Pancreas (tissue), 10 donors: ENCODE results near the gene PARVG. TPM values are rescaled to one million over a fixed set of nuclear protein-coding genes. Genes with fewer than 3 reads are reported as not detected.
A peak's percentile ranks its signal among the peaks of the same experiment; 100 is the strongest.

Experiments
- ATAC-seq, 4 donors: fragments of 200-7000 bp; cut with Tn5 transposase; one replicate each; pipeline versions ENCODE4 v1.8.0 to v1.9.1; 2020; ENCODE audit warnings: mild to moderate bottlenecking in 4 of 4, moderate library complexity in 4 of 4
- DNase-seq, 6 donors: peaks; one replicate each; pipeline ENCODE4 v3.0.0-alpha.2; 2020
- FAIRE-seq: peaks from 2 replicates; lab custom pipeline; 2012; peaks lifted over from hg19 to GRCh38; lab: Jason Lieb, UNC
- H3K27ac ChIP-seq, 4 donors: fragments of 200-600 bp; sonication (generic); 1 replicate in 3 of 4; 2 replicates in 1 of 4; pipeline versions ENCODE4 v1.5.0 to v1.8.0; 2020
- H3K27me3 ChIP-seq, 4 donors: fragments of 200-600 bp; one replicate each; pipeline ENCODE4 v1.8.0; 2021
- H3K36me3 ChIP-seq, 3 donors: fragments of 200-600 bp; sonication (generic) in 1 of 3; one replicate each; pipeline versions ENCODE4 v1.5.0 to v1.8.0; 2020 to 2021
- H3K4me1 ChIP-seq, 3 donors: fragments of 200-600 bp; one replicate each; pipeline ENCODE4 v1.8.0; 2021
- H3K4me3 ChIP-seq, 4 donors: fragments of 200-600 bp; sonication (generic) in 2 of 4; one replicate each; pipeline versions ENCODE4 v1.5.0 to v1.8.0; 2020 to 2021
- H3K9me3 ChIP-seq, 4 donors: fragments of 200-600 bp; one replicate each; pipeline ENCODE4 v1.8.0; 2021
- WGBS, 2 donors: extraction: QIAGEN DNeasy Blood & Tissue Kit; methylation state at CpG; one replicate each; pipeline ENCODE4 v1.1.7; 2013; 5-methylcytosine and 5-hydroxymethylcytosine counted together
- intact Hi-C, 3 donors: fragments of 100-400 bp; cut with DNase I; formaldehyde crosslinking; loops; one replicate each; pipeline versions ENCODE4 v1.11.1 to v1.14.2; 2022
- polyA plus RNA-seq, 2 donors: library from polyadenylated mRNA; stranded (reverse); fragments of 200-250 nt; gene quantifications; one replicate each; pipeline ENCODE4 v1.2.3, GENCODE V29; 2013
- total RNA-seq, 6 donors: library from RNA; stranded (reverse); fragmentation: NEBNext Ultra II Directional in 4 of 6; extraction: Animal tissue kit (Norgen Biotek cat#: 25700) in 4 of 6; gene quantifications; one replicate each; pipeline versions ENCODE4 v1.2.1 to v1.2.4, GENCODE V29; 2021 to 2023
- TF ChIP-seq, protein P1 (sequence below), 4 donors: fragments of 200-600 bp; sonication (generic) in 3 of 4; IDR thresholded peaks; one replicate each; pipeline versions ENCODE4 v1.5.0 to v1.8.0; 2021; ENCODE audit warnings: antibody characterized with exemption in 4 of 4
- donor health status: healthy with polysubstance abuse.
- donor health status: DM: no; HTN: no; CAD: no; lungs with moderate emphysema.
- donor health status: DM: no; HTN: no; CAD: no.
- donor health status: control.
- donor health status: control.
- donor health status: Bipolar disorder and iron deficiency.
- donor health status: DM: yes; HTN: yes; CAD: no.
- donor health status: DM: no; HTN: no; CAD: no.
- donor health status: DM: no; HTN: no; CAD: no.
- donor health status: DM: yes; HTN: yes; CAD: no.

Gene PARVG
- total and polyA plus RNA-seq, 8 donors, result 1.1 to 17.0 (median 3.2) TPM

DNA sequence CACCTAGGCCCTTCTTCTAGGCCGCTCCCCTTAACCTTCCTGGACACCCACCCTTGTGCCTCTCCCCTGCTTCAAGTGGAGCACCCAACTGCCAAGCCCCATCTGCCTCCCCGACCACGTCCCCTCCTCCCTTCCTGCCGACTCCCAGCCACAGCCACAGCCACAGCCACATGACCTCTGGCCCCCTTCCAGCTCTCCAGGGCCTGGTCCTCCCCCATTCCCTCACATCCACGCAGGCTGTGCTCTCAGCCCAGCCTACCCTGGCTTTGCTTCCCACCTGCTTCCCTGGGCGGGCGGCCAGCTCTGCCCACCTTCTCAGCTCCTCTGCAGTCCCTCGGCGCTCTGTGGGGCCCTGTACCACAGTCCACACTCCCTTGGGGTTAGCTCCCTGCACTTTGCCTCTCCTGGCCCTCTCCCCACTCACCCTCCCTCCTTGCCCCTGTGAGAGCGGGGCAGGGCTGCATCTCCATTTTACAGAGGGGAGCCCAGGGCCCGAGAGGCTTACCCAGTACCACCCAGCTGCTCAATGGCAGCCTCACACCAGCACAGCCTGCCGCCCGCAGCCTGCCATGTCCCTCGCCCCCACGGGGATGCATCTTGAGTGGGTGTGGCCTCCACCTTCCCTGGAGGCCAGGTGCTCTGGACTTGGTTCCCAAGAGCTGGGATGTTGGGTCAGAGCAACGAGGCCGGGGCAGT is 20.3 kb downstream of the PARVG start:
- H3K27ac ChIP-seq, result no peak overlapping the region
- no peak for ATAC-seq
- no peaks in the 10 kb centered on the region for H3K27me3 ChIP-seq
- intact Hi-C loops, result no loop called here
- WGBS, 2 donors, result 68 to 80% methylated on average over 17 of the region's 17 CpGs
- H3K36me3 ChIP-seq, result no peaks in the 10 kb centered on the region
- H3K9me3 ChIP-seq, result no peaks in the 10 kb centered on the region
- no peak for FAIRE-seq
- TF ChIP-seq, protein P1, sequence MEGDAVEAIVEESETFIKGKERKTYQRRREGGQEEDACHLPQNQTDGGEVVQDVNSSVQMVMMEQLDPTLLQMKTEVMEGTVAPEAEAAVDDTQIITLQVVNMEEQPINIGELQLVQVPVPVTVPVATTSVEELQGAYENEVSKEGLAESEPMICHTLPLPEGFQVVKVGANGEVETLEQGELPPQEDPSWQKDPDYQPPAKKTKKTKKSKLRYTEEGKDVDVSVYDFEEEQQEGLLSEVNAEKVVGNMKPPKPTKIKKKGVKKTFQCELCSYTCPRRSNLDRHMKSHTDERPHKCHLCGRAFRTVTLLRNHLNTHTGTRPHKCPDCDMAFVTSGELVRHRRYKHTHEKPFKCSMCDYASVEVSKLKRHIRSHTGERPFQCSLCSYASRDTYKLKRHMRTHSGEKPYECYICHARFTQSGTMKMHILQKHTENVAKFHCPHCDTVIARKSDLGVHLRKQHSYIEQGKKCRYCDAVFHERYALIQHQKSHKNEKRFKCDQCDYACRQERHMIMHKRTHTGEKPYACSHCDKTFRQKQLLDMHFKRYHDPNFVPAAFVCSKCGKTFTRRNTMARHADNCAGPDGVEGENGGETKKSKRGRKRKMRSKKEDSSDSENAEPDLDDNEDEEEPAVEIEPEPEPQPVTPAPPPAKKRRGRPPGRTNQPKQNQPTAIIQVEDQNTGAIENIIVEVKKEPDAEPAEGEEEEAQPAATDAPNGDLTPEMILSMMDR (IDR thresholded peaks at IDR 0.05), result no peak
- H3K4me3 ChIP-seq, result no peak overlapping the region
- no peaks in the 10 kb centered on the region for H3K4me1 ChIP-seq
- DNase-seq, result peak in 2 of 6 donors; percentile 39 to 58

GRCh38 chr22:44201665-44202064 is 20.9 kb downstream of the PARVG start:
- Histone ChIP-seq H3K27me3 (no peaks in the 10 kb centered on the region), H3K36me3 (no peaks in the 10 kb centered on the region), H3K27ac (no peak overlapping the region), H3K4me3 (no peak overlapping the region), H3K4me1 (no peaks in the 10 kb centered on the region), H3K9me3 (no peaks in the 10 kb centered on the region)
- FAIRE-seq (no peak), DNase-seq (peak in 2 of 6 donors; percentile 36 to 52), ATAC-seq (no peak)
- TF ChIP-seq, protein P1 (IDR thresholded peaks at IDR 0.05), result no peak
- WGBS, 2 donors, result 47 to 57% methylated on average over 12 of the region's 12 CpGs
- intact Hi-C loops, result no loop called here

GRCh38 chr22:44202261-44202789 is 21.6 kb downstream of the PARVG start:
- WGBS, 2 donors, result 64 to 67% methylated on average over 11 of the region's 11 CpGs

DNA sequence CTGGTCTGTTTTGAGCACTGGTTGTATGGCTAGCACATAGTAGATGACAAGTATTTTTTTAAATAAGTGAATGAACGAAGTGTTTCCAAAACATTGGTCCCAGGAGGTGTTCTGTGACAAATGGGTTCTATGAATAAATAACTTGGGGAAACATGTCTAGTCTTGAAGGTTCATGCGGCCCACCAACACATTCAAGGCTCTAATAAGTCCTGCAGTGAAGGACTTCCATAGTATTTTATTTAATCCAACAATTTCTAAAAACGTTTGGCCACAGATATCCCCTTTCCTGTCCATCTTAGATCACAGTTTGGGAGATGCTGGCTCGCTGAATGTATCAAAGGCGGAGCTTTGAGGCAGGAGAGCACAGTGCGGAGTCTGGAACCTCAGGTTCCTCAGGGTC is 22.5 kb downstream of the PARVG start:
- 38 to 60% methylated on average over 6 of the region's 6 CpGs for WGBS, 2 donors
- intact Hi-C loops, result no loop called here
- ATAC-seq (no peak), DNase-seq (no peak), FAIRE-seq (no peak)
- Histone ChIP-seq H3K36me3 (no peaks in the 10 kb centered on the region), H3K4me3 (no peak overlapping the region), H3K27ac (no peak overlapping the region), H3K9me3 (no peaks in the 10 kb centered on the region), H3K4me1 (no peaks in the 10 kb centered on the region), H3K27me3 (no peaks in the 10 kb centered on the region)
- TF ChIP-seq, protein P1 (IDR thresholded peaks at IDR 0.05), result no peak

More at GRCh38 chr22:44202261-44202789, 21.6 kb downstream of the PARVG start:
- FAIRE-seq, result no peak
- TF ChIP-seq, protein P1 (IDR thresholded peaks at IDR 0.05), result no peak
- no peak for ATAC-seq
- H3K27ac ChIP-seq, result no peak overlapping the region
- H3K36me3 ChIP-seq, result no peaks in the 10 kb centered on the region
- no peaks in the 10 kb centered on the region for H3K9me3 ChIP-seq
- H3K4me1 ChIP-seq, result no peaks in the 10 kb centered on the region
- peak in 1 of 6 donors; percentile 27 for DNase-seq
- H3K4me3 ChIP-seq, result no peak overlapping the region
- no peaks in the 10 kb centered on the region for H3K27me3 ChIP-seq
- intact Hi-C loops, result no loop called here
